WTC11 (cell line): Measurements from ENCODE around the gene FAM13A. TPM values are rescaled to one million over a fixed set of nuclear protein-coding genes. Genes with fewer than 3 reads are reported as not detected.

Experiments used
- ATAC-seq: fragments of 200-7000 bp; cut with Tn5 transposase; 2 replicates; pipeline ENCODE4 v1.10.0; 2021; ENCODE audit warnings: mild to moderate bottlenecking, moderate library complexity
- CTCF ChIA-PET: fragments of 300-600 bp; sonication (Branson Sonifier 250); formaldehyde crosslinking; loops from one replicate; lab custom pipeline; 2021; ENCODE audit warnings: antibody characterized with exemption; lab: Charles Lee
- POLR2A ChIA-PET: fragments of 350-600 bp; sonication (Branson Sonifier 250); formaldehyde crosslinking; loops from one replicate; lab custom pipeline; 2021; ENCODE audit warnings: antibody characterized with exemption; lab: Charles Lee
- DNase-seq: peaks from one replicate; pipeline ENCODE4 v3.0.0; 2021; ENCODE audit warnings: low spot score
- H3K27ac Mint-ChIP-seq: 2 replicates; pipeline ENCODE4 v1.8.0; 2021; ENCODE audit warnings: mixed read lengths
- H3K27me3 Mint-ChIP-seq: 2 replicates; pipeline ENCODE4 v1.8.0; 2021; ENCODE audit warnings: low read depth, mild to moderate bottlenecking, moderate library complexity, mixed read lengths
- H3K36me3 Mint-ChIP-seq: 2 replicates; pipeline ENCODE4 v1.8.0; 2021; ENCODE audit warnings: mixed read lengths
- H3K4me1 Mint-ChIP-seq: 2 replicates; pipeline ENCODE4 v1.8.0; 2022; ENCODE audit warnings: mixed read lengths
- H3K4me3 Mint-ChIP-seq: 2 replicates; pipeline ENCODE4 v1.8.0; 2021; ENCODE audit warnings: mild to moderate bottlenecking, moderate library complexity, mixed read lengths
- H3K9me3 Mint-ChIP-seq: 2 replicates; pipeline ENCODE4 v1.8.0; 2021; ENCODE audit warnings: mixed read lengths
- FOXJ3 ChIP-seq: sonication (generic); formaldehyde crosslinking; IDR thresholded peaks from 2 replicates; pipeline ENCODE4 v1.9.0; 2021; ENCODE audit warnings: missing genetic modification reagents, mild to moderate bottlenecking, borderline replicate concordance
- FOXK1 ChIP-seq: sonication (generic); formaldehyde crosslinking; IDR thresholded peaks from 2 replicates; pipeline ENCODE4 v1.8.0; 2022; ENCODE audit warnings: mild to moderate bottlenecking, moderate library complexity, missing genetic modification reagents
- GRHL2 ChIP-seq: fragments of 250-450 bp; sonication (Bioruptor Pico); IDR thresholded peaks from 2 replicates; pipeline ENCODE4 v1.8.0; 2022; ENCODE audit warnings: mild to moderate bottlenecking, moderate library complexity; ENCODE audit not compliant: insufficient replicate concordance, severe bottlenecking
- NR3C1 ChIP-seq: sonication (generic); formaldehyde crosslinking; conservative IDR thresholded peaks from 2 replicates; pipeline ENCODE4 v1.8.1; 2023; ENCODE audit warnings: low read depth, mild to moderate bottlenecking, missing genetic modification reagents
- PRRX2 ChIP-seq: fragments of 250-450 bp; sonication (Bioruptor Pico); IDR thresholded peaks from 2 replicates; pipeline ENCODE4 v1.8.0; 2021; ENCODE audit warnings: mild to moderate bottlenecking
- ZBTB43 ChIP-seq: sonication (generic); formaldehyde crosslinking; IDR thresholded peaks from 2 replicates; pipeline ENCODE4 v1.8.1; 2023; ENCODE audit warnings: mild to moderate bottlenecking, missing genetic modification reagents
- ZMAT4 ChIP-seq: fragments of 250-450 bp; sonication (Bioruptor Pico); IDR thresholded peaks from 2 replicates; pipeline ENCODE4 v1.9.0; 2021; ENCODE audit warnings: mild to moderate bottlenecking
- ZNF232 ChIP-seq: sonication (generic); formaldehyde crosslinking; IDR thresholded peaks from 2 replicates; pipeline ENCODE4 v1.8.0; 2022; ENCODE audit warnings: mild to moderate bottlenecking, missing genetic modification reagents
- ZNF317 ChIP-seq: sonication (generic); formaldehyde crosslinking; IDR thresholded peaks from 2 replicates; pipeline ENCODE4 v1.8.1; 2023; ENCODE audit warnings: low read depth, mild to moderate bottlenecking, moderate library complexity, missing genetic modification reagents, borderline replicate concordance
- total RNA-seq: library from RNA; stranded (reverse); gene quantifications from 3 replicates; pipeline ENCODE4 v1.2.3, GENCODE V29; 2021

Gene FAM13A
- total RNA-seq, 1 experiment from 2014 or later, result 14.6 TPM

- no peak for ATAC-seq
- CTCF ChIA-PET, result interaction anchor here (0.9 kb wide), 1 partner anchor 8 kb away, joined by 3 read pairs; no protein-coding TSS in a partner anchor
- peaks cover 4% of the 10 kb centered on the region; the same call in 1 of the 2 replicates for H3K9me3 Mint-ChIP-seq
Observed at GRCh38 chr4:88681209-88681608, 375.8 kb downstream of the FAM13A start.

More at GRCh38 chr4:88681209-88681608, 375.8 kb downstream of the FAM13A start:
- Mint-ChIP-seq H3K27me3 (no peaks in the 10 kb centered on the region), H3K27ac (no peak overlapping the region), H3K36me3 (no peaks in the 10 kb centered on the region), H3K4me3 (no peak overlapping the region), H3K4me1 (no peaks in the 10 kb centered on the region)
- no peak for DNase-seq
- POLR2A ChIA-PET, result no interaction called here
- TF ChIP-seq PRRX2 (CRISPR knock-in tag), result no peak
- no peak for TF ChIP-seq NR3C1 (CRISPR knock-in tag)
- no peak for TF ChIP-seq GRHL2 (CRISPR knock-in tag)
- no peak for TF ChIP-seq FOXK1 (CRISPR knock-in tag)
- TF ChIP-seq FOXJ3 (CRISPR knock-in tag), result no peak
- no peak for TF ChIP-seq ZBTB43 (CRISPR knock-in tag)
- no peak for TF ChIP-seq ZNF317 (CRISPR knock-in tag)
- TF ChIP-seq ZNF232, result no peak
- TF ChIP-seq ZMAT4, result no peak

Other genes with a start within 250 kb of the FAM13A start
- 5.0 to 6.0 TPM (median 5.3 TPM) in 3 replicates for gene TIGD2, start 54.3 kb upstream of the FAM13A start, total RNA-seq